Testis (tissue), 3 donors: Measurements from ENCODE around the gene MLN. TPM values are rescaled to one million over a fixed set of nuclear protein-coding genes. Genes with fewer than 3 reads are reported as not detected.

Experiments used
- DNase-seq: peaks from one replicate; pipeline ENCODE4 v3.0.0-alpha.2; 2019
- H3K27ac ChIP-seq, 2 donors: fragments of 200-600 bp; sonication (generic); one replicate each; pipeline ENCODE4 v1.5.1; 2019
- H3K27me3 ChIP-seq: fragments of 200-600 bp; sonication (generic); one replicate; pipeline ENCODE4 v1.5.1; 2019
- H3K36me3 ChIP-seq: fragments of 200-600 bp; sonication (generic); one replicate; pipeline ENCODE4 v1.5.1; 2017; ENCODE audit warnings: low read depth; ENCODE audit errors: missing control alignments
- H3K4me1 ChIP-seq: fragments of 200-600 bp; sonication (generic); one replicate; pipeline ENCODE4 v1.5.1; 2019
- H3K4me3 ChIP-seq, 2 donors: fragments of 200-600 bp; sonication (generic); one replicate each; pipeline ENCODE4 v1.5.1; 2017 to 2019
- H3K9me3 ChIP-seq: fragments of 200-600 bp; sonication (generic); one replicate; pipeline ENCODE4 v1.5.1; 2017
- POLR2A ChIP-seq: fragments of 450-650 bp; IDR thresholded peaks from one replicate; pipeline ENCODE4 v1.6.1; 2017; ENCODE audit warnings: antibody characterized with exemption, mild to moderate bottlenecking, moderate library complexity
- WGBS, 2 donors: methylation state at CpG; one replicate each; pipeline ENCODE4 v1.1.5; 2018; 5-methylcytosine and 5-hydroxymethylcytosine counted together
- intact Hi-C: fragments of 100-400 bp; cut with DNase I; formaldehyde crosslinking; loops from one replicate; pipeline ENCODE4 v1.15.1; 2023; ENCODE audit warnings: low total_unique reads
- polyA plus RNA-seq: library from polyadenylated mRNA; stranded (reverse); fragments of 350-450 nt; fragmentation: Illumina TruSeq; extraction: RNeasy Lipid Tissue Mini Kit (QIAGEN cat#74804); gene quantifications from one replicate; pipeline ENCODE4 v1.2.3, GENCODE V29; 2014; ENCODE audit warnings: low read depth, low replicate concordance; ENCODE audit not compliant: insufficient read depth
- total RNA-seq, 2 donors: library from RNA; depleted of rRNA; stranded (reverse); fragments of >200 nt; gene quantifications; one replicate each; pipeline ENCODE4 v1.2.3, GENCODE V29; 2016
- TF ChIP-seq, protein P1 (sequence below), 3 experiments: fragments of 450-650 bp in 2 of 3; fragments of 200-600 bp in 1 of 3; sonication (generic) in 1 of 3; IDR thresholded peaks; one replicate each; pipeline ENCODE4 v1.5.1; 2016 to 2019; ENCODE audit warnings: antibody characterized with exemption in 3 of 3, mild to moderate bottlenecking in 2 of 3, moderate library complexity in 1 of 3

Gene MLN
- total and polyA plus RNA-seq, 3 donors from 2014 or later = not detected

DNA sequence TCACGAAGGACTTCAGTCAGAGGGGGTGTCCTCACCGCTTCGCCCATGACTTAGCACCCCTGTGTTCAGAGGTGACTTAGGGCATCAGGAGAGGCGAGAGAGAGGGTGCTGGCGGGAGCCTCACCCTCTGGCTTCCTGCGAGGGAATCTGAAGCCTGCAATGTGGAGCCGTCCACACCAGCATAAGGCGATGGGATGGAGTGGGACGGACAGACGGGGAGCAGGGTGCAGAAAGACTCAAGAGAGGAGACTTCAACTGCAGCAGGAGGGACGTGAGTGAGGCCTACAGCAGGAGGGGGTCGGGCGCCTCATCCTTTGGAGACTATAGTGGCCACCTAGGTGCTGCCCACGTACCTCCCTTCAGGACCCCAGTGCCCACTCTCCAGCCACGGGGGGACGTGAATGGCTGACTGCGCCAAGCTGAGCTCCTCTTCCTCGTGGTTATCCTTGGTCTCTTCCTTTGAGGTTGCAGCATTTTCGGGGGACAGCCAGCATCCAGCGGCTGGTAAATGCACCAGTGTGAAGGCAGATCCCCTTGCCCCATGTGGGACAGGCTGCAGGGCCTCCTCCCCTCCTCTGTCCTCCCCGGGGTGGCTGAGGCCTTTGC is 26.9 kb upstream of the MLN start:
- intact Hi-C loops = no loop called here
- Histone ChIP-seq H3K27me3 (no peaks in the 10 kb centered on the region), H3K9me3 (no peaks in the 10 kb centered on the region), H3K4me1 (no peaks in the 10 kb centered on the region), H3K4me3 (no peak overlapping the region), H3K27ac (no peak overlapping the region), H3K36me3 (no peaks in the 10 kb centered on the region)
- 82 to 86% methylated on average over 20 to 21 of the region's 21 CpGs for WGBS, 2 donors
- TF ChIP-seq, protein P1, sequence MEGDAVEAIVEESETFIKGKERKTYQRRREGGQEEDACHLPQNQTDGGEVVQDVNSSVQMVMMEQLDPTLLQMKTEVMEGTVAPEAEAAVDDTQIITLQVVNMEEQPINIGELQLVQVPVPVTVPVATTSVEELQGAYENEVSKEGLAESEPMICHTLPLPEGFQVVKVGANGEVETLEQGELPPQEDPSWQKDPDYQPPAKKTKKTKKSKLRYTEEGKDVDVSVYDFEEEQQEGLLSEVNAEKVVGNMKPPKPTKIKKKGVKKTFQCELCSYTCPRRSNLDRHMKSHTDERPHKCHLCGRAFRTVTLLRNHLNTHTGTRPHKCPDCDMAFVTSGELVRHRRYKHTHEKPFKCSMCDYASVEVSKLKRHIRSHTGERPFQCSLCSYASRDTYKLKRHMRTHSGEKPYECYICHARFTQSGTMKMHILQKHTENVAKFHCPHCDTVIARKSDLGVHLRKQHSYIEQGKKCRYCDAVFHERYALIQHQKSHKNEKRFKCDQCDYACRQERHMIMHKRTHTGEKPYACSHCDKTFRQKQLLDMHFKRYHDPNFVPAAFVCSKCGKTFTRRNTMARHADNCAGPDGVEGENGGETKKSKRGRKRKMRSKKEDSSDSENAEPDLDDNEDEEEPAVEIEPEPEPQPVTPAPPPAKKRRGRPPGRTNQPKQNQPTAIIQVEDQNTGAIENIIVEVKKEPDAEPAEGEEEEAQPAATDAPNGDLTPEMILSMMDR (IDR thresholded peaks at IDR 0.05) = no peak
- no peak for TF ChIP-seq POLR2A
- DNase-seq = no peak

DNA sequence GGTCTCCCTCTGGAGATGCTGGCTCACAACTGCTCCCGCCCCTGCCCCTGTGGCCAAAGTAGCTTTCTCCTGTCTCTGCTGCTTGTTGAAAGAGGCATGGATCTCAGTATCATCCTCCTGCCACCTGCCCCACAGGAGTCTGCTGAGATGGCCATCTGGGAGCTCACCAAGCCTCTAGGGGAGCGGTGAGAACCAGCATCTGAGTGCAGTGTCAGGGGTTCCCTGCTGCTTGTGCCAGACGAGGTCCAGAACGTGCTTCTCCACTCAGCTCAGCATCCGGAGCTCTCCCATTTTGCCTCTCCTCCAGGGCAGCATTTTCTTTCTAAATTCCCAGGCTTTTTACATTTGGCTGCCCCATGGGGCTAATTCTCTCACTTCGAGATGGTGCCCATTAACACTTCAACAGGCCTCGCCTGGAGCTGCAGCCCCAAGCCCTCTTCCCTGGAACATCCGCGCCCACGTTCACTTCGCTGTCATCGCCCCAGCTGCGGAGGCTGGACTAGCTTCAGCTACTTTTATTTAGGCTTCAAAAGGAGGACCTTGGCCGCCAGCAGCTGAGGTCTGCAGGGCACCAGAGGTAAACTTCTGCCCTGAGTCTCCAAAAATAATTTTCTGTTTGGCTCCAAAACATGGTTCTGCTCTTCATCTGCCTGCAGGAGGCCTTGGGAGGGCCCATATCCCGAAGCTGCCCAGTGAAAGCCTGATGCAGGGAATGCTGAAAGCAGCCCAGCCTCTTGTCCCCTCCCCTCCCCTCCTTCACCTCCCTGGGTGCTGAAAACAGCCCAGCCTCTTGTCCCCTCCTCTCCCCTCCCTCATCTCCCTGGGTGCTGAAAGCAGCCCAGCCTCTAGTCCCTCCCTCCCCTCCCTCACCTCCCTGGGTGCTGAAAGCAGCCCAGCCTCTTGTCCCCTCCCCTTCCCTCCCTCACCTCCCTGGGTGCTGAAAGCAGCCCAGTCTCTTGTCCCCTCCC is 25.2 kb upstream of the MLN start:
- intact Hi-C loops = no loop called here
- no peak for DNase-seq

DNA sequence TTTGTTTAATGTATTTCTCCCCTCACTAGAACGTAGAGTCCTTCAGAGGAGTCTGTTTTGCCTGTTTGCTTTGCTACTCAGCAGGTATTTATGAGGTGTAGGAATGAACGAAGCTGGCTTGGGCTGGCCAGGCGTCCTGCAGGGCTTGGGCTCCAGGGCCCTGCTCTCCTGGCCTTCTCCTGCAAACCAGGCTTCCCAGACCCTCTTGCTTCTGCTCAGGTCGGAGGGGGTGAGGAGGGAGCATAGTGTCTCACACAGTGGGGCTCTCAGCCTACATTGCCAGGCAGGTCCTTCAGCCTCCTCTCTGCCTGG is 24.6 kb upstream of the MLN start:
- H3K4me3 ChIP-seq = no peak overlapping the region
- H3K27ac ChIP-seq = no peak overlapping the region
- peaks cover 7% of the 10 kb centered on the region for H3K4me1 ChIP-seq
- no peak for TF ChIP-seq POLR2A
- TF ChIP-seq, protein P1 (IDR thresholded peaks at IDR 0.05) = no peak
- no peak for DNase-seq
- WGBS, 2 donors = 67 to 87% methylated on average over 4 of the region's 4 CpGs
- intact Hi-C loops = no loop called here
- H3K36me3 ChIP-seq = no peaks in the 10 kb centered on the region
- H3K27me3 ChIP-seq = no peaks in the 10 kb centered on the region
- no peaks in the 10 kb centered on the region for H3K9me3 ChIP-seq

More for the DNA sequence above, 25.2 kb upstream of the MLN start:
- Histone ChIP-seq H3K36me3 (no peaks in the 10 kb centered on the region), H3K4me3 (no peak overlapping the region), H3K4me1 (peaks cover 3% of the 10 kb centered on the region), H3K27ac (no peak overlapping the region), H3K9me3 (no peaks in the 10 kb centered on the region), H3K27me3 (no peaks in the 10 kb centered on the region)
- TF ChIP-seq POLR2A = no peak
- TF ChIP-seq, protein P1 (IDR thresholded peaks at IDR 0.05) = no peak
- 54 to 56% methylated on average over 15 of the region's 15 CpGs for WGBS, 2 donors

DNA sequence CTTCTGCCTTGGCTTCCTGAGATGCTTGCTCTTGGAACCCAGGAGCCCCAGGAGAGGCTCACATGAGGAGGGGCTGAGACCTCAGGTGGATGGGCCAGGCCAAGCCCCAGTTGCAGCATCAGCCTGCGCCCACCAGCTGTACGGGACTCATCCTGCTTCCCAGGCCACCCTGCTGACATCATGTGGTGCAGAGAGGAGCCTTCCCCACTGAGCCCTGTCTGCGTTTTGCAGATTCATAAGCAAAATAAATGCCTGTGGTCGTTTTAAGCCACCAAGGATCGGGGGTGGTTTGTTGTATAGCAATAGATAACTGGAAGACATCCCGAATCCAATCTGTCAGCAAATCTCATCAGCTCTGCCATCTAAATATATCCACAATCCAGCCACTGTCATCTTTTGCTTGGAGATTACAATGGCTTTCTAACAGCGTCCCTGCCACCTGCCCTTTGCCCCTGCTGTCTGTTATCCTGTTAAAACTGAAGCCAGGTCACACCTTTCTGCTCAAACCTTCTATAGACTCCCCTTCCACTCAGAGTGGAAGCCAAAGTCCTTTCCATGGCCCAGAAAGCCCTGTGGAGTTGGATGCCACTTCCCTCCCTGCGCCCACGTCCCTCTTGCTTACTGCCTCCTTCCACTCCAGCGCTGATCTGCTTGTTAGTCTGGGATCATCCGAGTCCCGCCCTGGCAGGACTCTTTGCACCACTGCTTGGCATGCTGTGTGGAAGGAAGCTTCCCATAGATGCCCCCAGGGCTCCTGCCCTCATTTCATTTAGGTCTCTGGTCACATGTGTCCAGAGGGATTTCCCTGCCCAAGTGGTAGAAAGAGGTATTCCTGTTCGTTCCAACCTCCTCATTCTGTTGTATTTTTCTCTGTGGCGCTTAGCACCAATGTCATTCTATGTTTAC is 24.0 kb upstream of the MLN start:
- DNase-seq = no peak
- no peaks in the 10 kb centered on the region for H3K27me3 ChIP-seq
- peaks cover 7% of the 10 kb centered on the region for H3K4me1 ChIP-seq
- H3K36me3 ChIP-seq = no peaks in the 10 kb centered on the region
- no peak overlapping the region for H3K4me3 ChIP-seq
- no peaks in the 10 kb centered on the region for H3K9me3 ChIP-seq
- TF ChIP-seq, protein P1 (IDR thresholded peaks at IDR 0.05) = no peak
- no peak for TF ChIP-seq POLR2A
- WGBS, 2 donors = 89% methylated on average over 13 to 14 of the region's 14 CpGs
- intact Hi-C loops = no loop called here
- no peak overlapping the region for H3K27ac ChIP-seq
